PC-9 (cell line): ENCODE measurements around the gene RAB2B. TPM values are rescaled to one million over a fixed set of nuclear protein-coding genes. Genes with fewer than 3 reads are reported as not detected.

ENCODE experiments used
- BruUV-seq: library from RNA; stranded (reverse); fragments of 400-500 nt; replicated peaks from 2 replicates; lab custom pipeline; 2021; lab: Mats Ljungman, UMichigan
- CTCF ChIA-PET: fragments of 300-600 bp; sonication (Branson Sonifier 250); formaldehyde crosslinking; loops from one replicate; lab custom pipeline; 2022; ENCODE audit warnings: antibody characterized with exemption; lab: Charles Lee
- POLR2A ChIA-PET: fragments of 300-600 bp; sonication (Branson Sonifier 250); formaldehyde crosslinking; loops from one replicate; lab custom pipeline; 2022; ENCODE audit warnings: antibody characterized with exemption; ENCODE audit not compliant: unreplicated experiment; lab: Charles Lee
- DNase-seq, 2 experiments: peaks; one replicate each; pipeline versions ENCODE4 v3.0.0 to v3.0.0-alpha.2; 2015 to 2022; ENCODE audit warnings: mixed read lengths in 1 of 2
- H2AFZ ChIP-seq: fragments of 200-600 bp; sonication (generic); 2 replicates; pipeline ENCODE4 v1.8.1; 2017; ENCODE audit warnings: antibody characterized with exemption
- H3F3A ChIP-seq: fragments of 200-600 bp; sonication (generic); 2 replicates; pipeline ENCODE4 v1.8.1; 2017; ENCODE audit warnings: antibody characterized with exemption, mild to moderate bottlenecking, low read depth; ENCODE audit not compliant: insufficient read depth
- H3K27ac ChIP-seq: fragments of 200-600 bp; sonication (generic); 2 replicates; pipeline ENCODE4 v1.6.1; 2016; ENCODE audit warnings: mixed run types
- H3K27me3 ChIP-seq: fragments of 200-600 bp; sonication (generic); 2 replicates; pipeline ENCODE4 v1.6.1; 2016; ENCODE audit warnings: low read depth, mixed run types; ENCODE audit not compliant: insufficient read depth
- H3K36me3 ChIP-seq: fragments of 200-600 bp; sonication (generic); 2 replicates; pipeline ENCODE4 v1.6.1; 2016; ENCODE audit warnings: low read depth, mixed run types
- H3K4me1 ChIP-seq: fragments of 200-600 bp; sonication (generic); replicated peaks from 2 replicates; pipeline ENCODE4 v1.6.1; 2016; ENCODE audit warnings: mixed run types; ENCODE audit not compliant: insufficient read depth
- H3K4me2 ChIP-seq: fragments of 200-600 bp; sonication (generic); 2 replicates; pipeline ENCODE4 v1.6.1; 2017; ENCODE audit warnings: mixed run types
- H3K4me3 ChIP-seq: fragments of 200-600 bp; sonication (generic); 2 replicates; pipeline ENCODE4 v1.6.1; 2016; ENCODE audit warnings: mixed run types
- H3K79me2 ChIP-seq: fragments of 200-600 bp; sonication (generic); 2 replicates; pipeline ENCODE4 v1.6.1; 2017; ENCODE audit warnings: low read depth, mixed run types
- H3K9me2 ChIP-seq: fragments of 200-600 bp; sonication (generic); 2 replicates; pipeline ENCODE4 v1.8.1; 2017; ENCODE audit warnings: mild to moderate bottlenecking; ENCODE audit not compliant: insufficient read depth
- H3K9me3 ChIP-seq: fragments of 200-600 bp; sonication (generic); 2 replicates; pipeline ENCODE4 v1.8.1; 2016; ENCODE audit warnings: low read depth; ENCODE audit not compliant: insufficient read depth
- H4K20me1 ChIP-seq: fragments of 200-600 bp; sonication (generic); 2 replicates; pipeline ENCODE4 v1.8.1; 2017; ENCODE audit not compliant: insufficient read depth
- EZH2 ChIP-seq: fragments of 200-600 bp; sonication (generic); IDR thresholded peaks from 2 replicates; pipeline ENCODE4 v1.8.0; 2017; ENCODE audit warnings: antibody characterized with exemption, low read depth
- intact Hi-C: fragments of 100-400 bp; cut with micrococcal nuclease; formaldehyde crosslinking; loops from one replicate; pipeline ENCODE4 v1.10.0; 2022; ENCODE audit not compliant: unreplicated experiment
- total RNA-seq: library from RNA; stranded (reverse); gene quantifications from 2 replicates; pipeline ENCODE4 v1.2.3, GENCODE V29; 2021
- TF ChIP-seq, protein P1 (sequence below): fragments of 200-600 bp; sonication (generic); conservative IDR thresholded peaks from 2 replicates; pipeline ENCODE4 v1.6.1; 2017; ENCODE audit warnings: mixed run types, antibody characterized with exemption, mild to moderate bottlenecking, moderate library complexity

RAB2B gene
- total RNA-seq, 1 experiment from 2014 or later: 12.8 TPM

- intact Hi-C loops: loop anchor here (1.0 kb wide), 1 partner anchor 58 kb away; no protein-coding TSS in a partner anchor
- no peak for DNase-seq
- POLR2A ChIA-PET: interaction anchor here (0.6 kb wide), 2 partner anchors 22 to 62 kb away, joined by 3 to 8 read pairs; partner anchors contain the start of genes RAB2B and TOX4
- no TSS peak for BruUV-seq
- Histone ChIP-seq H3K36me3 (no peaks in the 10 kb centered on the region; the same call in 1 of the 2 replicates), H4K20me1 (peaks cover 5% of the 10 kb centered on the region; the same call in 1 of the 2 replicates), H3K27me3 (no peaks in the 10 kb centered on the region), H3F3A (peaks cover 5% of the 10 kb centered on the region; the same call in 1 of the 2 replicates), H3K27ac (no peak overlapping the region), H3K4me3 (no peak overlapping the region), H3K4me2 (no peak overlapping the region), H2AFZ (no peak overlapping the region), H3K79me2 (no peaks in the 10 kb centered on the region), H3K9me3 (no peaks in the 10 kb centered on the region), H3K9me2 (no peaks in the 10 kb centered on the region), H3K4me1 (no peaks in the 10 kb centered on the region)
- TF ChIP-seq, protein P1, sequence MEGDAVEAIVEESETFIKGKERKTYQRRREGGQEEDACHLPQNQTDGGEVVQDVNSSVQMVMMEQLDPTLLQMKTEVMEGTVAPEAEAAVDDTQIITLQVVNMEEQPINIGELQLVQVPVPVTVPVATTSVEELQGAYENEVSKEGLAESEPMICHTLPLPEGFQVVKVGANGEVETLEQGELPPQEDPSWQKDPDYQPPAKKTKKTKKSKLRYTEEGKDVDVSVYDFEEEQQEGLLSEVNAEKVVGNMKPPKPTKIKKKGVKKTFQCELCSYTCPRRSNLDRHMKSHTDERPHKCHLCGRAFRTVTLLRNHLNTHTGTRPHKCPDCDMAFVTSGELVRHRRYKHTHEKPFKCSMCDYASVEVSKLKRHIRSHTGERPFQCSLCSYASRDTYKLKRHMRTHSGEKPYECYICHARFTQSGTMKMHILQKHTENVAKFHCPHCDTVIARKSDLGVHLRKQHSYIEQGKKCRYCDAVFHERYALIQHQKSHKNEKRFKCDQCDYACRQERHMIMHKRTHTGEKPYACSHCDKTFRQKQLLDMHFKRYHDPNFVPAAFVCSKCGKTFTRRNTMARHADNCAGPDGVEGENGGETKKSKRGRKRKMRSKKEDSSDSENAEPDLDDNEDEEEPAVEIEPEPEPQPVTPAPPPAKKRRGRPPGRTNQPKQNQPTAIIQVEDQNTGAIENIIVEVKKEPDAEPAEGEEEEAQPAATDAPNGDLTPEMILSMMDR: peak; percentile 68
- no peak for TF ChIP-seq EZH2
- CTCF ChIA-PET: interaction anchor here (0.5 to 1.6 kb wide), 7 partner anchors 10 to 528 kb away, joined by 3 to 6 read pairs (median 3); partner anchors contain the start of genes METTL3, RAB2B and TOX4
These were observed 22.1 kb upstream of the RAB2B start for GRCh38 chr14:21498540-21499526.

DNA sequence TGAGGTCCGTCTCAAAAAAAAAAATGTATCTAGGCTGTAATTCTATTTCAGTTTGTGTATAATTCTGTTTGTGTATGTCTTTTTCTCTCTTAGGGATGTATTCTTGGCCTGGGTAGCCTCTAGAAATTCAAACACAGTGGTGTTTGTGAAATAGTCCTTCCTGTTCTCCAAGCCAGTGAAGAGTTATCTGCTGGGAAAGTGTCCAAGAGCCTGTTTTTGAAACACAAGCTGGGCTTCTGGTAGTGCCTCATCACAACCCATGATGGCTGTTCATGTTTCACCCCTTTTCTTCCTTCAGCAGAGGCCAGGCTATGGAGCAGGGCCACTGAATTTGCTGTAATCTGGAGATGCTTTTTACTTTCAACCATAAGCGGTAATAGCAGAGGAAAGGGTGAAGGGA lies 19.7 kb upstream of the RAB2B start:
- ChIA-PET POLR2A (no interaction called here), CTCF (no interaction called here)
- no TSS peak for BruUV-seq
- no peaks in the 10 kb centered on the region; the same call in 1 of the 2 replicates for H3K36me3 ChIP-seq
- H2AFZ ChIP-seq: no peak overlapping the region
- no peaks in the 10 kb centered on the region for H3K79me2 ChIP-seq
- H3K4me1 ChIP-seq: no peaks in the 10 kb centered on the region
- H3K9me3 ChIP-seq: no peaks in the 10 kb centered on the region
- H3K9me2 ChIP-seq: no peaks in the 10 kb centered on the region
- no peak overlapping the region for H3K4me3 ChIP-seq
- H3K27me3 ChIP-seq: no peaks in the 10 kb centered on the region
- H3K27ac ChIP-seq: no peak overlapping the region
- no peak for DNase-seq
- H3K4me2 ChIP-seq: no peak overlapping the region
- H3F3A ChIP-seq: peaks cover 5% of the 10 kb centered on the region; the same call in 1 of the 2 replicates
- no peak for TF ChIP-seq EZH2
- TF ChIP-seq, protein P1: no peak
- intact Hi-C loops: no loop called here
- H4K20me1 ChIP-seq: peaks cover 5% of the 10 kb centered on the region; the same call in 1 of the 2 replicates

DNA sequence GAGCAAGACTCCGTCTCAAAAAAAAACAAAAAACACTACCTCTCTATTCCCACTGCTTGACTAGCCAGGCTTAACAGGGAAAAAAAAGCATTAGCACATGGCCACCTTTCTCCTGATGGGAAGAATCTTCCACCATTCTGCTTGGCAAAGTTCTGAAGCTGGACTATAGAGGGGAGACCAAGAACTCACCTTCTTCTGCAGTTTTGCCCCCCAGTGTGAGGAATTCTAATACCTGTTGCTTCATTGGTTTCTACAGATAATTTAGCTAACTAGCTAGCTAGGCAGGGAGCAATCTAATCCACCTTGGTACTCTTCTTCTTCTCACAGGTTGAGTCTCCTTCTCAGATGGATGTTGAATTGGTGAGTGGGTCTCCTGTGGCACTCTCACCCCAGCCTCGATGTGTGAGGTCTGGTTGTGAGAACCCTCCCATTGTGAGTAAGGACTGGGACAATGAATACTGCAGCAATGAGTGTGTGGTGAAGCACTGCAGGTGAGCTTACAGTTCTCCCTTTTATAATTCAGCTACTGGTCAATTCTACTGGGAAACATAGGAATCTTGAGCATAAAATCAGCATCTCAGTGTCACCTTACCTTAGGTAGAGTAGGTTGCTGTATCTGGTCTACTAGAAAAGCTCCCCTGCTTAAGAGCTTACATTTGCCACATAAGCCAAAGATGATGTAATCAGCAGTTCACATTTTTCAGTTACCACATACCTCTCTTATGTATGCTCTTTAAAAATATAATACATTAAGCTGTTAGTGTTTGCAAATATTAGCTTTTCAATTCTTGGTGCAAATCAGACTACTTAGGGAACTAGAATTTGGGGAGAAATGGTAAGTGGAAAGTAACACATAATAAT lies 18.4 kb upstream of the RAB2B start:
- no peaks in the 10 kb centered on the region; the same call in 1 of the 2 replicates for H3K36me3 ChIP-seq

More for the DNA sequence above, 18.4 kb upstream of the RAB2B start:
- DNase-seq: no peak
- Histone ChIP-seq H3F3A (peaks cover 5% of the 10 kb centered on the region; the same call in 1 of the 2 replicates), H3K27ac (peak overlapping the region; percentile 49; the same call in 1 of the 2 replicates), H3K9me3 (no peaks in the 10 kb centered on the region), H2AFZ (no peak overlapping the region), H3K27me3 (no peaks in the 10 kb centered on the region), H3K79me2 (no peaks in the 10 kb centered on the region), H4K20me1 (peaks cover 5% of the 10 kb centered on the region; the same call in 1 of the 2 replicates), H3K4me2 (no peak overlapping the region), H3K4me1 (no peaks in the 10 kb centered on the region), H3K9me2 (no peaks in the 10 kb centered on the region), H3K4me3 (no peak overlapping the region)
- intact Hi-C loops: no loop called here
- no peak for TF ChIP-seq EZH2
- TF ChIP-seq, protein P1: no peak
- POLR2A ChIA-PET: no interaction called here
- BruUV-seq: no TSS peak
- CTCF ChIA-PET: no interaction called here
